HPDE6-E6E7 (cell line): Measurements from ENCODE around the gene CNOT1.
A peak's percentile ranks its signal among the peaks of the same experiment; 100 is the strongest.
"Not testable (repeated sequence)": the region's sequence is repeated elsewhere in the genome, so short reads cannot be mapped to it uniquely, and the experiment has no call there.

Experiments
- DNase-seq: peaks from one replicate; pipeline ENCODE4 v3.0.0; 2011; ENCODE audit warnings: missing footprints; ENCODE audit errors: extremely low spot score

The CNOT1 gene

GRCh38 chr16:58502217-58502921 is 127.3 kb downstream of the CNOT1 start:
- no peak for DNase-seq

GRCh38 chr16:58501242-58502131 is 128.1 kb downstream of the CNOT1 start:
- no peak for DNase-seq

GRCh38 chr16:58500430-58501241 is 129.0 kb downstream of the CNOT1 start:
- DNase-seq = no peak

GRCh38 chr16:58499615-58500351 is 129.8 kb downstream of the CNOT1 start, which contains the start of gene NDRG4:
Gene NDRG4, plus strand, starts transcription at chr16:58500143. Its CDS starts 106 bp downstream, at chr16:58500249.
- DNase-seq = peak; percentile 84

GRCh38 chr16:58499092-58499511 is 130.5 kb downstream of the CNOT1 start:
- no peak for DNase-seq

- no peak for DNase-seq
Measured at GRCh38 chr16:58498341-58499091, 131.1 kb downstream of the CNOT1 start.

GRCh38 chr16:58497935-58498334 is 131.7 kb downstream of the CNOT1 start:
- no peak for DNase-seq

GRCh38 chr16:58497468-58497867 is 132.2 kb downstream of the CNOT1 start:
- no peak for DNase-seq

GRCh38 chr16:58495521-58496331 is 133.9 kb downstream of the CNOT1 start:
- DNase-seq = no peak

GRCh38 chr16:58494981-58495520 is 134.6 kb downstream of the CNOT1 start:
- DNase-seq = peak; percentile 94

GRCh38 chr16:58493756-58494431 is 135.7 kb downstream of the CNOT1 start:
- no peak for DNase-seq

- DNase-seq = no peak
Measured at GRCh38 chr16:58492735-58493134, 136.9 kb downstream of the CNOT1 start.

- no peak for DNase-seq
Measured at GRCh38 chr16:58492066-58492465, 137.6 kb downstream of the CNOT1 start.

GRCh38 chr16:58490539-58490938 is 139.1 kb downstream of the CNOT1 start:
- DNase-seq = not testable (repeated sequence)

- DNase-seq = no peak
Measured at GRCh38 chr16:58490065-58490464, 139.6 kb downstream of the CNOT1 start.

- DNase-seq = no peak
Measured at GRCh38 chr16:58488531-58488930, 141.1 kb downstream of the CNOT1 start.

GRCh38 chr16:58487566-58488351 is 141.9 kb downstream of the CNOT1 start:
- peak; percentile 82 for DNase-seq
